Raji (cell line): Measurements from ENCODE around the gene PNPLA5.

Experiments
- POLR2A ChIP-seq: IDR thresholded peaks from 2 replicates; pipeline ENCODE4 v1.6.1; 2011; ENCODE audit warnings: low read depth, low read length, control low read depth; ENCODE audit not compliant: insufficient read depth

Gene PNPLA5

GRCh38 chr22:43910178-43910695, 18.4 kb upstream of the PNPLA5 start:
- TF ChIP-seq POLR2A = no peak

- no peak for TF ChIP-seq POLR2A
Observed at GRCh38 chr22:43909708-43910107, 17.9 kb upstream of the PNPLA5 start.

GRCh38 chr22:43905681-43906080, 13.9 kb upstream of the PNPLA5 start:
- no peak for TF ChIP-seq POLR2A

DNA sequence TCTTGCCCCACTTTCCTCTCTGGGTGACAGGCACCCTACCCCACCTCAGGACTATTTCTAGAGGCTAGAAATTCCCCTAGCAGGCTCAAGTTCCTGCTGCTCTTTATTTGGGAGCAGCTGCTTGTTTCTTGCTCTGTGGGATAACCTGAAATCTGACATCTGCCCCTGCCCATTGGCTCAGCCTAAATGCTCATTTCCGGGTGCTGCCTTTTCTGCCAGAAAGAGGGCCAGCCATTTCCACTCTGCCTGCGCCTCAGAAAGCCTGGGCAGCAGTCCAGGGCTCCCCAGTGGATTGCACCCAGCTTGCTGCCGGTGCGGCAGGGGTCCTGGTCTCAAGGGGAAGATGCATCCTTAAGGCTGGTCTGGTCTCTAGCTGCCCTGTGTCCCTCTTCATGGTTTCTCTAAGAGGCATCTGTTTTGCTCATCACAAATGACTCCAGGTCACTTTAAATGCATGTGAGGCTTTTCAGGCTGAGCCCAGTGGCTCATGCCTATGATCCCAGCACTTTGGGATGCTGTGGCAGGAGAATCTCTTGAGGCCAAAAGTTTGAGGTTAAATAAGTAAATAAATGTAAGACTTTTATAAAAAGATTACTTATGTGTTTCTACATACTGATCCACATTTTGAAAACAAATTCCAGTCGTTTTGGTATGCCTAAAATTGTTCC, 10.3 kb upstream of the PNPLA5 start:
- TF ChIP-seq POLR2A = no peak

- no peak for TF ChIP-seq POLR2A
Observed at GRCh38 chr22:43900206-43900605, 8.4 kb upstream of the PNPLA5 start.

DNA sequence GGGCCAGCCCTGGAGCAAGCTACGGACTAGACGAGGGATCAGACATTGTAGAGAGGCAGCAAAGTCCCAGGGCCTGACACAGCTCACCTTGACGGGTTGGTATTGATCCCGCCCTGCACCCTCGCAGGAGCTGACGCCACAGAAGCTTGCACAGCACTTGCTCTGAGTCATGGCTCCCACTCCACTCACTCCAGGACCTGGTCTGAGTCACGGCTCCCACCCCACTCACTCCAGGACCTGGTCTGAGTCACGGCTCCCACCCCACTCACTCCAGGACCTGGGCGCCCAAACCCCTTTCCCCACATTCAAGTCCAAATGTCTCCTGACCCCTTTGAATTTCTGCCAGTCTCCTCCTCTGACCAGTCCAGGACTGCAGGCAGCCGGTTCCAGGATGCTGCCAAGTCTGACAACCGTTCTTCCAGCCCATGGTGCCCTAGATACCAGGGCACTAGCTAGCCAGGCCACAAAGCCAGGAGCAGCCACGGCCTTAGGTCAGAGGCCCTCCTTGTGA, 6.0 kb upstream of the PNPLA5 start:
- no peak for TF ChIP-seq POLR2A

DNA sequence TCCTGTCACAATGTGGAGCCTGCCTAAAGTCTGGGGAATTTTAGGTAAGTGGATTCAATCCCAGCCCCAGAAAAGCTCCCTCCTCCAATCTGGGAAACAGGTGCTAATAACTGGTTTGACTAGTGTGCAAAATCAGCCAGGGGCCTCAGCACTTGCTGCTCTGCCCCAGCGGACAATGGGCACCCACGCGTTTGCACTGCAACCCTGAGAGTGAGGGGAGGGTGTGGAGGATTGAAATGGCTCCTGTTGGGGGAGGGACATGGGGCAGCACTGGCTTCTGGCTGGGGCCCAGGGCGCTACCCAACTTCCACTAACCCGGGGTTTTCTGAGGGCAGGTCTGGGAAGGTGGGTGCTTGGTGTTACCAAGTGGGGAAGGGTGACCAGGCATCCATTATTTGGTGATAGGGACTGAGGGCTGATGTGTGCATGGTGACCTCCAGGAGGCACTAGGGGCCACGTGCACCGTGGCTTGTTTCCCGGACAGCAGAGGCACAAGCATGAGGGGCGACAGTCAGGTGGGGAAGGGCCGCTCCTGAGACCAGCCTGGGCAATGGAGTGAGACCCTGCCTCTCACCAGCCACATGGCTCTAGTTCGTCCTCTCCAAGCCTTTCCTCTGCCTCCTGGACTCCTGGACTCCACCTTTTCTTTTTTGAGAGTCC, 4.3 kb upstream of the PNPLA5 start:
- no peak for TF ChIP-seq POLR2A

DNA sequence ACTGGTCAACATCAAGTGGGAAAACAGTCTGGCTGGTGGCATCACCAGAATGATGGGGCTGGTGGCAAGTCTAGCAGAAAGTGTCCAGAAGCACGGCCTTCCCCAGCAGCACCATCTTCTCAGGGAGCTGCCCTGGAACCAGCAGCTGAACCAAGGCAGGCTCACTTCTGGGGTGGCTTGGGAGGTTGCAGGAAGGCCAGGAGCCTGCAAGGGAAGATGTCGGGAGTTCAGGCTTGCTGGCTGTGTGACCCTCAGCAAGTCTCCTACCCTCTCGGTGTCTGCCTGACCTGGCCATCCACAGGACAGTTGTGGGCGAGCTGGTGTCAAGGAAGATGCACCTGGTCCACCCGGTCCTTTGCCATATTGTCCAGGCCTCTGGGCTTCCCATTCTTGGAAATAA, 2.3 kb upstream of the PNPLA5 start:
- TF ChIP-seq POLR2A = no peak

DNA sequence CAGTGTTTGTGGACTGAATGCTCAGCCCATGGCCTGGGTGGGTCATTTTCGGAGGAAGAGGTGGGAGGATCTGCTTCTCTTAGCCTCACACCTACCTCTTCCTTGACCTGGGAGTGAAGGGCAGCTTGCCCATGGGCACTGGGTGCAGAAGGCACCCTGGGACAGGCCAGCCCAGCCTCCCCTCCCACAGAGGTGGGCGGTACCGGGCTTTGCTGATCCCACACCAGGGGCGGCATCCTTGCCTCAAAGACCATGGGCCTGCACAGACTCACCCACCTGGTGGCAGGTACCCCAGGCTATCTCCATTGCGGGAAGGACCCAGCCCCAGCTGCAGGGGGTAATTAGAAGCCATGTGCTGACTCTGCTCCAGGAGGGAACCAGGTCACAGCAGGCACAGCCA, 1.5 kb upstream of the PNPLA5 start:
- TF ChIP-seq POLR2A = no peak

- TF ChIP-seq POLR2A = no peak
Observed at GRCh38 chr22:43892183-43892894, 526 bp upstream of the PNPLA5 start.

DNA sequence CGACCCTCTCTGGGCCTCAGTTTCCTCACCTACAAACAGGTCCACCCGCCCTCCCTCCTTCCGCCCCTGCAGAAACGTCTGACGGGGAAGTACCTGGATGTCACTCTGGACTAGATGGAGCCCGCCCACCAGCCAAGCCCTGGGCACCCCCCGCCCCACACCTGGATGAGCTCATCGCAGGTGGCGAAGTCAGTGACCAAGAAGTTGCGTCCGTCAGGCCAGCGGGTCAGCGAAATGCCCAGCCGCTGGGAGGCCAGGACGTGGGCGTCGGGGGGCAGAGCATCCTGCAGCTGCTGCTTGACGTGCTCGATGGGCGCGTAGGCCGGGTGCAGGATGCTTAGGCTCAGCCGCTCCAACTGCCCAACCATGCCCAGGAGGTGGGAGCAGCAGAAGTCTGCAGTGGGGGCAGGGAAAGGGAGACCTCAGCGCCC, 897 bp downstream of the PNPLA5 start:
- no peak for TF ChIP-seq POLR2A

GRCh38 chr22:43889860-43890253, 2.0 kb downstream of the PNPLA5 start:
- TF ChIP-seq POLR2A = no peak

- no peak for TF ChIP-seq POLR2A
Observed at GRCh38 chr22:43889201-43889859, 2.5 kb downstream of the PNPLA5 start.

- no peak for TF ChIP-seq POLR2A
Observed at GRCh38 chr22:43888740-43889139, 3.1 kb downstream of the PNPLA5 start.

- no peak for TF ChIP-seq POLR2A
Observed at GRCh38 chr22:43887391-43887790, 4.4 kb downstream of the PNPLA5 start.

DNA sequence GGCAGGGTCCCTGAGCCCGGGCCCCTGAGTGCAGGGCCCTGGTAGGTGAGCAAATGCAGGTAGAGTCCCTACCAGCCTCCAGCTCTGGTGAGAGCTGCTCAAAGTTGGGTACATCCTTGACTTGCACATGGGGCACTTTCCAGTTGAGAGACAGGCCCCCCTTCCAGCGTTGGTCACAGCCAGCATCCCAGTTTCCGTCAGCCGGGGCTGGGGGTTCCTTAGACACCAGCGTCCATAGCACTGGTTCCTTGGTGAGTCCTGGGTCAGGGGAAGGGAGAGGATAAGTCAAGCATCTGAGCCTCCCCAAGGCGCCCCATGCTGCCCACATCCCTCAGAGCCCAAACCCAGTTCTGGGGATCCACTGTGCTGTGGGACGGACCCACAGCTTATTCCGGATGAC, 5.6 kb downstream of the PNPLA5 start:
- no peak for TF ChIP-seq POLR2A

- TF ChIP-seq POLR2A = no peak
Observed at GRCh38 chr22:43885786-43886185, 6.0 kb downstream of the PNPLA5 start.
